ENCODE results near the gene NEMP2.

GRCh38 chr2:190574169-190574568 lies 39.6 kb upstream of the NEMP2 start:
- TF ChIP-seq CEBPB (IDR thresholded peaks at IDR 0.05): no peak
- TF ChIP-seq YY1 (IDR thresholded peaks at IDR 0.05; ENCODE audit: low read depth): no peak
- no peak for TF ChIP-seq TEAD4 (IDR thresholded peaks at IDR 0.05)
- no peak for TF ChIP-seq TAF1 (IDR thresholded peaks at IDR 0.05; ENCODE audit: low read depth)
- no peak for TF ChIP-seq EP300 (IDR thresholded peaks at IDR 0.05; ENCODE audit: borderline replicate concordance)
- TF ChIP-seq EGR1 (IDR thresholded peaks at IDR 0.05): no peak
- TF ChIP-seq, protein P1, sequence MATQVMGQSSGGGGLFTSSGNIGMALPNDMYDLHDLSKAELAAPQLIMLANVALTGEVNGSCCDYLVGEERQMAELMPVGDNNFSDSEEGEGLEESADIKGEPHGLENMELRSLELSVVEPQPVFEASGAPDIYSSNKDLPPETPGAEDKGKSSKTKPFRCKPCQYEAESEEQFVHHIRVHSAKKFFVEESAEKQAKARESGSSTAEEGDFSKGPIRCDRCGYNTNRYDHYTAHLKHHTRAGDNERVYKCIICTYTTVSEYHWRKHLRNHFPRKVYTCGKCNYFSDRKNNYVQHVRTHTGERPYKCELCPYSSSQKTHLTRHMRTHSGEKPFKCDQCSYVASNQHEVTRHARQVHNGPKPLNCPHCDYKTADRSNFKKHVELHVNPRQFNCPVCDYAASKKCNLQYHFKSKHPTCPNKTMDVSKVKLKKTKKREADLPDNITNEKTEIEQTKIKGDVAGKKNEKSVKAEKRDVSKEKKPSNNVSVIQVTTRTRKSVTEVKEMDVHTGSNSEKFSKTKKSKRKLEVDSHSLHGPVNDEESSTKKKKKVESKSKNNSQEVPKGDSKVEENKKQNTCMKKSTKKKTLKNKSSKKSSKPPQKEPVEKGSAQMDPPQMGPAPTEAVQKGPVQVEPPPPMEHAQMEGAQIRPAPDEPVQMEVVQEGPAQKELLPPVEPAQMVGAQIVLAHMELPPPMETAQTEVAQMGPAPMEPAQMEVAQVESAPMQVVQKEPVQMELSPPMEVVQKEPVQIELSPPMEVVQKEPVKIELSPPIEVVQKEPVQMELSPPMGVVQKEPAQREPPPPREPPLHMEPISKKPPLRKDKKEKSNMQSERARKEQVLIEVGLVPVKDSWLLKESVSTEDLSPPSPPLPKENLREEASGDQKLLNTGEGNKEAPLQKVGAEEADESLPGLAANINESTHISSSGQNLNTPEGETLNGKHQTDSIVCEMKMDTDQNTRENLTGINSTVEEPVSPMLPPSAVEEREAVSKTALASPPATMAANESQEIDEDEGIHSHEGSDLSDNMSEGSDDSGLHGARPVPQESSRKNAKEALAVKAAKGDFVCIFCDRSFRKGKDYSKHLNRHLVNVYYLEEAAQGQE (IDR thresholded peaks at IDR 0.05; ENCODE audit: low read depth): no peak
- TF ChIP-seq, protein P2, sequence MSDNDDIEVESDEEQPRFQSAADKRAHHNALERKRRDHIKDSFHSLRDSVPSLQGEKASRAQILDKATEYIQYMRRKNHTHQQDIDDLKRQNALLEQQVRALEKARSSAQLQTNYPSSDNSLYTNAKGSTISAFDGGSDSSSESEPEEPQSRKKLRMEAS (IDR thresholded peaks at IDR 0.05): no peak
- no peak for TF ChIP-seq USF1 (IDR thresholded peaks at IDR 0.05)
- no peak for TF ChIP-seq NFIC (IDR thresholded peaks at IDR 0.05)
- no peak for TF ChIP-seq RAD21 (IDR thresholded peaks at IDR 0.05; ENCODE audit: low read depth)
- no peak for TF ChIP-seq FOXM1 (IDR thresholded peaks at IDR 0.05; ENCODE audit: borderline replicate concordance, low read depth)
